GM12878 (cell line): ENCODE results near the gene LGALS9.

Source experiments
- ATF2 ChIP-seq: IDR thresholded peaks from 2 replicates; pipeline ENCODE4 v1.6.1; 2012; ENCODE audit warnings: low read length, inconsistent platforms
- CBFB ChIP-seq: IDR thresholded peaks from 2 replicates; pipeline ENCODE4 v1.6.1; 2016; ENCODE audit warnings: antibody characterized with exemption, low read depth
- NFYB ChIP-seq: IDR thresholded peaks from 2 replicates; pipeline ENCODE4 v1.6.1; 2011; ENCODE audit warnings: low read depth, mild to moderate bottlenecking, low read length, improper control_type of control experiment, moderate library complexity; ENCODE audit not compliant: insufficient read depth
- POLR2A ChIP-seq: IDR thresholded peaks from 2 replicates; pipeline ENCODE4 v1.6.1; 2011; ENCODE audit warnings: low read depth, mild to moderate bottlenecking, low read length

- TF ChIP-seq CBFB: 0 out of 2 replicates have a peak, but pooled peaks have one; percentile 11
- TF ChIP-seq ATF2: no peak
- TF ChIP-seq NFYB: no peak
- peak; percentile 55; the same call in 1 of the 2 replicates for TF ChIP-seq POLR2A
These were observed 398 bp downstream of the LGALS9 start for GRCh38 chr17:27631411-27631760.
